Middle frontal gyrus (tissue), 1 donor: ENCODE results near the gene EBF4.

Source experiments
- DNase-seq: peaks from one replicate; pipeline ENCODE4 v3.0.0-alpha.2; 2015; ENCODE audit warnings: low spot score; ENCODE audit errors: extremely low spot score

The EBF4 gene

GRCh38 chr20:2699775-2700413 is 7.3 kb downstream of the EBF4 start:
- no peak for DNase-seq

DNA sequence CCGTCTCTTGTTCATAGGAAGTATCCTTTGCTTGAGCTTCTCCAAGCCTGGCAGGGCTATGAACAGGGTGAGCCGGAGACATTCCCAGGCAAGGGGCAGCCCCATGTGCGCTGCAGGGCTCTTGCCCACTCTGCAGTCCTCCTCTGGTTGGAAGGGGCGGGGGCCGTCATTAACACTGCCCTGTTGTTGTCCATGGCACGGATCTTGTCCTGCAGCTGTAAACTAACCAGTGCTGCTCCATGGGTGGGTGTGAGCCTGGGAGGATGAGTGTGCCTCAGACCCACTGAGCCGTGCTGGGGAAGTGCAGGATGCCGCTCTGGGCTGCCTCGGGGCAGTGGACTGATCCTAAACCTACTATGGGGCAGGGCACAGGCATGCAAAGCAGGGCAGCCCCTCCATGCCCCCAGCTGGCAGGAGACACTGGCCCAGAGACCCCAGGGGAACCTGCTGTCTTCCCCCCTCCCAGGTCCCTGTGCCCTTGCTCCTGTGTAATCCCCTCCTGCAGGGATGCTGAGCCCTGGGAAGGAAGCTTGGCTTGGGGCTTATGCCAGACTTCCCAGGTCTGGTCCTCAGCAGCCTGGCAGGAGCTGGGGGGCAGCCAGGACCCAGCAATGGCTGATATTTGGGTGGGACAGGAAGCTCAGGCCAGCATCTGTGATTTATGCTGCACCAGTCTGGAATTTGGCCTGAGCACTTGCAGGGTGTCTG is 8.5 kb downstream of the EBF4 start:
- no peak for DNase-seq

GRCh38 chr20:2701671-2702081 is 9.1 kb downstream of the EBF4 start:
- DNase-seq, result no peak

GRCh38 chr20:2703716-2704475 is 11.3 kb downstream of the EBF4 start:
- DNase-seq, result no peak

GRCh38 chr20:2705931-2706645 is 13.5 kb downstream of the EBF4 start:
- no peak for DNase-seq

DNA sequence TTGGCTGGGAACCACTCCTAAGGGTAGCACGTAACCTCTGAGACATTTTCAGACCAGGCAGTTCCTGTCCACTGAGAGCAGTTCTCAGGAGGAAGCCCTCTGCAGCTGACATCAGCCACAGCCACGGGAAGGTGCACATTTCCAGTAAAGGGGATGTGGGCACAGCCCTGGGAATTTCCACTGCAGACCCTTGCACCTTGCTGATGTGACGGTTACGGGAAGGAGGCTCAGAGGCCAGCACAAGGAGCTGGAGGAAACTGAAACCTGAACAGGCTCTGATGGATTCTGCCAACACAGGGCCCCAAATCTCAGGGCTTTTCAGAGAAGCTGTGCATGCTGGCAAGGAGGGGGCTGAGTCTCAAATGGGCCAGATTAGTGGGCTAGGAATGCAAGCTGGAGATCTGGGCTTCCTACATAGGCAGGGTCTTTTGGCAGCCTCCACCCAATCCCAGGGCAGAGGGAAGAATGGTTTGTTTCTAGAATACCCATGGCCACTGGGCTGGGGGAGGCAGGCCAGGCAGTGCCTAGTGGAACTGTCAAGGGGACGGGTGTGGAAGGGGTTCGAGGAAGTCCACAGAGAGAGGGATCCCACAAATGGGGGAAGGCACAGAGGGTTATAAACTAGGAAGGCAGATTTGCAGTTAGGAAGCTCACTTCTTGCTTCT is 14.2 kb downstream of the EBF4 start:
- no peak for DNase-seq

GRCh38 chr20:2707353-2708072 is 14.9 kb downstream of the EBF4 start:
- DNase-seq, result no peak

DNA sequence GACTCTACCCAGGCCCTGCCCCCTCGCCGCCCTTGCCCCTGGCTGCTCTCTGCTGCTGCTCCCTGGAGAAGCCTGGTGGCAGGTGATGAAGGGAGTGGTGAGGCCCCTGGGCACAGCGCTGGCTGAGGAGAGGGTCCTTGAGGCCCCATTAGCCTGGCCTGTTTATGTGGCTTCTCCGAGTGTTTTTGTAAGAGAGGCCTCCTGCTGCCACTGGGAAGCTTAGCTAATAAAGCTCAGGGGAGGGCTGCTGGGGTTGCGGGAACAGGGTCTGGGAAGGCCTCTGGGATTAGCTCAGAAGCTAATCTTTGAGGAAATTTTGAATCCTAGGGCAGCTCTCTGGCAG is 15.5 kb downstream of the EBF4 start:
- DNase-seq, result no peak

DNA sequence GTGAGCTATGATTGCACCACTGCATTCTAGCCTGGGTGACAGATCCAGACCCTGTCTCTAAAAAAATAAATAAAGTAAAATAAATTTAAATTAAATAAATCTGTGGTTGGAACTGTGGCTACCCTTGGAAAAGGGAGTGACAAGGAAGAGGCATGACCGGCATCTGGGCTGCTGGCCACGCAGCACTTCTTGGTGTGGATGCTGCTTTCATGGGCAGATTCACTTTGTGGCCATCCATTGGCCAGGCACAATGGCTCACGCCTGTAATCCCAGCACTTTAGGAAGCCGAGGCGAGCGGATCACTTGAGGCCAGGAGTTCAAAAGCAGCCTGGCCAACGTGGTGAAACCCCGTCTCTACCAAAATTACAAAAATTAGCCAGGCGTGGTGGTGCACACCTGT is 16.1 kb downstream of the EBF4 start:
- DNase-seq, result no peak

DNA sequence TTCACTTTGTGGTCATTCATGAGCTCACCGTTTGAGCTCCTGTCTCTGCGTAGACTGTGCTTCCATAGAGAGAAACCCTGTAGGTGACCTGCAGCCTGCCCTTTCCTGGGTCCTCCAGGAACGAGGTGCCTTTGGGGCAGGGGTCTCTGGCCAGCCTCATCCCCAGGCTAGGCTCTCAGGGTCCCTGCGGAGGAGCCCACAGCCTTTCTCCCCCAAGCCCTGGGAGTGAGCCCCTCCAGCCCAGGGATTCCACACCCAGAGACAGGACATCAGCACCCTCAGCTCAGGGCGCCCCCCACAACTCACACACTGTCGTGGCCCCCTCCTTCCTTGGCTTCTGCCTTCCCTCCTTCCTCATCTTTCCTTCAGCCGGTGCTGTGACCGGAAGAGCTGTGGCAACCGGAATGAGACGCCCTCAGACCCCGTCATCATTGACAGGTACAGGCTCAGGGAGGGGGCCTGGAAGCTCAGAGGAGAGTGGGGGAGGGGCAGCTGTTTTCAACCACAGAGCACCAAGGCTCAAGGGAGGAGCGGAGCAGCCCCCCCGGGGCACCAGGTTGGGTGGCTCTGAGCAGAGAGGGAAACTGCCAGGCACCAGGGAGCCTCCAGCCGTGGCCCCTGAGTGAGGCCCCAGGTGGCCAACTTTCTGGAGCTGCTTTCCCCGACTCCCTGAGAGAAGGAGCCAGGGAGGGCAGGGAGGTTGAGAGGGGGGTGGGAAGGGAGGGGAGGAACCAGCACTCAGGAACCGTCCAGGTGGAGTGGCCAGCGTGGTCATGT is 16.8 kb downstream of the EBF4 start:
- no peak for DNase-seq

DNA sequence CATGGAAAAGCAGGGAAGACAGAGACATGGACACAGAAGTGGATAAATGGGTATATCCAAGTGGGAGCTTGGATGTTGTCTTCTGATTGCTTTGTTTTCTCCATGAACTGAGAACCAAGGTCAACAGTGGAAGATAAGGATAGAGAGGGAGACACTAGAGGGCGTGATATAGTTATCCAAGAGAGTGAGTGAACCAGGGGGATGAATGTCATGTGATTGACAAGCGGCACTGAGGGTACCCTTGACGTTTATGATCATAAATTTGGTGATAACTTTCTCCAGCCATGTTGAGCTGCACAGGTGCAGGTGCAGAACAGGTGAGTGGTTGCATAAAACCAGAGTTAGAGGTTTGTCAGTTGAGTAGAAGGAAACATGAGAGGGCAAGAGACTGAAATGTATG is 20.7 kb downstream of the EBF4 start:
- DNase-seq, result no peak

DNA sequence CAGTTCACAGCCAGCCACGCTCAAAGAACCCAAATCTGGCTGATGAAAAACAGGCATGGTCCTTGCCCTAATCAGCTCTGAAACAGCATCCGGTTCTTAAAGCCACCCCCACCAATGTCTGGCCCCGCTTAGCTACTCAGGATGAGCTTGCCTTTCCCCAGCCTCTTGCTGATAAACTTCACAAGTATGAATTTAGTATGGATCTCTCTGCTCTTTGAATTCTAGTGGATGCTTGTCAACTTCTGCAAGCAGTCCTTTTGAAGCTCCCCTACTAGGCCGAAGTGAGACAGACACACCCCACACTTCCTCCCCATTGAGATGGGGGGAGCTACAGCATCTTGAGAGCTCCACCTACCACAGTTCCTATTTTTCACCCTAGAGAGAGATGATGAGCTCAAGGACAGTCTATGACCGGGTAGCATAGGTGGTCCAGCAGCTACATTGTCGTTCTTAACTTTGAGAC is 36.7 kb downstream of the EBF4 start:
- no peak for DNase-seq

GRCh38 chr20:2729791-2730190 is 37.2 kb downstream of the EBF4 start:
- DNase-seq, result no peak

- no peak for DNase-seq
These were observed 42.3 kb downstream of the EBF4 start for GRCh38 chr20:2734899-2735298.

DNA sequence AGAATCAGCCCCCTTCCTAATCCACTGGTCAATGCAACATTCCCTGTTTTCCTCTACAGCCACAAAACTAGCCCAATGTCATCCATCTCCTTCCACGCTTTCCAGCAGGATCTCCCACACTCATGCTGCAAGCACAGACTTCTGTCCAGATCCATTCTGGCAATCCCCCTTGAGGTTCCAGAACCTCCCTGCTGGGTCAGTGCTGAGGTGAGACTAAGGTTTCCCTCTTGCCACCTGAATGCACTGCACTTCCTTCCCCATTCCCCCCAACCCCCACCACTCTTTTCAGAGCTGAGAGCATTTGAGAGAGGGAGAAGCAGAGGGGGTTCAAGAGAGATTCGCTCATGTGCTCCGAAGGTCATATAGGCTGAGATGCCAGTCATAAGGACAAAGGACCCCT is 43.9 kb downstream of the EBF4 start:
- no peak for DNase-seq

GRCh38 chr20:2738331-2739041 is 45.9 kb downstream of the EBF4 start:
- DNase-seq, result no peak

DNA sequence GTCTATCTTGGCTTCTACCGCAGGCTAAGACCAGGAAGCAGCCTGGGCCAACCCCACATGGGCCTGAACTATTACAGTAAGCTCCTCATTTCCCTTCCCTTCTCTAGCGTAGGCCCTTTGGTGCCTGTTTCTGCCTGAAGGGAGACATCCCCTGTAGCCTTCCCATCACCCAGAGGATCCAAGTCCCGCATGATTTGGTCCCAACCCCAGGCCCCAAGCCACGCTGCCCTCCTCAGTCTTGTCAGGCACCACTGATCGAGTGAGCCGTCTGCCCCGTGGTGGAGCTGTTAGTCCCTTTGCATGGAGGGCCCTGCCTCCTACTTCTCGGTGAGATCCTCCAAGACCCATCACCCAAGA is 46.4 kb downstream of the EBF4 start:
- no peak for DNase-seq

- DNase-seq, result no peak
These were observed 48.1 kb downstream of the EBF4 start for GRCh38 chr20:2740702-2741101.

GRCh38 chr20:2741463-2741862 is 48.9 kb downstream of the EBF4 start:
- no peak for DNase-seq
